ENCODE results near the gene ZNRD2.
"Not testable (repeated sequence)": the region's sequence is repeated elsewhere in the genome, so short reads cannot be mapped to it uniquely, and the experiment has no call there.

The ZNRD2 gene, protein sequence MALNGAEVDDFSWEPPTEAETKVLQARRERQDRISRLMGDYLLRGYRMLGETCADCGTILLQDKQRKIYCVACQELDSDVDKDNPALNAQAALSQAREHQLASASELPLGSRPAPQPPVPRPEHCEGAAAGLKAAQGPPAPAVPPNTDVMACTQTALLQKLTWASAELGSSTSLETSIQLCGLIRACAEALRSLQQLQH

DNA sequence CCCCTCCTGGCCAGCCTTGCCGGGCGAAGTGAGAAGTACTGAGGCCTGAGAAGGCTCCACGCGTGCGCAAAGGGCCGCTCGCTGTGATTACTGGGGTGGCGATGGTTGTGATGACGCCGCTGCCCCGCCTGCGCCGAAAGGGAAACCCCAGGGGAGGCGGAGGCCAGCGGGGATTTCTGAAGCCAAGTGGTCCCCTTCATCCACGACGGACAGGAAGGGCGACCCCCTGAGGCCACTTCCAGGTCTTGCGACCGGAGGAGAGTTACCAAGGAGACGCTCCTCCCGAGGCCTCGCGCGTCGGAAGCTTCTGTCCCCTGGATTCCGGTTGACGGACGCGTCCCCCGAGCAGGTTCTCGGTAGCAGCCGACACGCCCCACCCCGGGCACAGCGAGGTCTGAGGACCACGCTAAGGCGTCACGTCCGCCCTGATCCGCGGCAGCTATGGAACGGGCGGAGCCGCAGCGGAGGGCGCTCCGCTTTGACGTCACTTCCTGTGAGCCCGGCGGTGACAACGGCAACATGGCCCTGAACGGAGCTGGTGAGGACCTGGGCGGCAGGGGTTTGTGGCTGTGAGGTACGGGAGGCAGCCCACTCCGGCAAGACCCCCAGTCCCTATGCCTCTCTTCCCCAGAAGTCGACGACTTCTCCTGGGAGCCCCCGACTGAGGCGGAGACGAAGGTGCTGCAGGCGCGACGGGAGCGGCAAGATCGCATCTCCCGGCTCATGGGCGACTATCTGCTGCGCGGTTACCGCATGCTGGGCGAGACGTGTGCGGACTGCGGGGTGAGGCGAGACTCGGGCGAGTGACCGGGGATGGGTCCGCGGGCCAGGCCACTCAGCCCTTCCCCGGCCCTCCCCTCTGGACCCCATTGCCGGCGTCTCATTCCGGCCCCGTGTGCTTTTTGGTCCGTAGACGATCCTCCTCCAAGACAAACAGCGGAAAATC lies at the start of gene ZNRD2:
Gene ZNRD2, plus strand, starts transcription at position 505 of the 946 bp plus-strand sequence. Its CDS starts 15 bp downstream, at position 520.
- peak within 1 kb of the TSS; percentile 98 for H3K4me3 ChIP-seq (ENCODE audit: low read length)
- H2AFZ ChIP-seq (ENCODE audit: low read length): peak within 1 kb of the TSS; percentile 68
- no peaks in the 10 kb centered on the region for H3K9me2 ChIP-seq (replicated peaks; ENCODE audit: insufficient read depth, low read length)
- H3K27ac ChIP-seq (ENCODE audit: low read length): peak within 1 kb of the TSS; percentile 92
- peak; percentile 99 for DNase-seq
- peak within 1 kb of the TSS; percentile 93 for H3K4me2 ChIP-seq (ENCODE audit: low read depth, low read length)
- H3F3A ChIP-seq (ENCODE audit: insufficient read depth, low read length): peaks cover 49% of the 10 kb centered on the region
- H4K20me1 ChIP-seq (ENCODE audit: insufficient read depth, low read length): no peaks in the 10 kb centered on the region
- peaks cover 57% of the 10 kb centered on the region for H3K79me2 ChIP-seq (ENCODE audit: low read length)
- peak within 1 kb of the TSS; percentile 86 for H3K9ac ChIP-seq (ENCODE audit: low read length)
- no peaks in the 10 kb centered on the region for H3K36me3 ChIP-seq (replicated peaks; ENCODE audit: insufficient read depth, low read length)
- H3K4me1 ChIP-seq (ENCODE audit: low read length): peaks cover 25% of the 10 kb centered on the region
- H3K9me3 ChIP-seq (replicated peaks; ENCODE audit: insufficient read depth, low read length): no peaks in the 10 kb centered on the region
- TF ChIP-seq EZH2 (optimal IDR thresholded peaks at IDR 0.05; ENCODE audit: low read depth, low read length) (no peak), EZH2phosphoT487 (IDR thresholded peaks at IDR 0.05; ENCODE audit: low read length) (no peak)
- TF ChIP-seq, protein P1, sequence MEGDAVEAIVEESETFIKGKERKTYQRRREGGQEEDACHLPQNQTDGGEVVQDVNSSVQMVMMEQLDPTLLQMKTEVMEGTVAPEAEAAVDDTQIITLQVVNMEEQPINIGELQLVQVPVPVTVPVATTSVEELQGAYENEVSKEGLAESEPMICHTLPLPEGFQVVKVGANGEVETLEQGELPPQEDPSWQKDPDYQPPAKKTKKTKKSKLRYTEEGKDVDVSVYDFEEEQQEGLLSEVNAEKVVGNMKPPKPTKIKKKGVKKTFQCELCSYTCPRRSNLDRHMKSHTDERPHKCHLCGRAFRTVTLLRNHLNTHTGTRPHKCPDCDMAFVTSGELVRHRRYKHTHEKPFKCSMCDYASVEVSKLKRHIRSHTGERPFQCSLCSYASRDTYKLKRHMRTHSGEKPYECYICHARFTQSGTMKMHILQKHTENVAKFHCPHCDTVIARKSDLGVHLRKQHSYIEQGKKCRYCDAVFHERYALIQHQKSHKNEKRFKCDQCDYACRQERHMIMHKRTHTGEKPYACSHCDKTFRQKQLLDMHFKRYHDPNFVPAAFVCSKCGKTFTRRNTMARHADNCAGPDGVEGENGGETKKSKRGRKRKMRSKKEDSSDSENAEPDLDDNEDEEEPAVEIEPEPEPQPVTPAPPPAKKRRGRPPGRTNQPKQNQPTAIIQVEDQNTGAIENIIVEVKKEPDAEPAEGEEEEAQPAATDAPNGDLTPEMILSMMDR (IDR thresholded peaks at IDR 0.05; ENCODE audit: low read length): peak; percentile 39
- no peaks in the 10 kb centered on the region for H3K27me3 ChIP-seq (replicated peaks; ENCODE audit: insufficient read depth, low read length)

DNA sequence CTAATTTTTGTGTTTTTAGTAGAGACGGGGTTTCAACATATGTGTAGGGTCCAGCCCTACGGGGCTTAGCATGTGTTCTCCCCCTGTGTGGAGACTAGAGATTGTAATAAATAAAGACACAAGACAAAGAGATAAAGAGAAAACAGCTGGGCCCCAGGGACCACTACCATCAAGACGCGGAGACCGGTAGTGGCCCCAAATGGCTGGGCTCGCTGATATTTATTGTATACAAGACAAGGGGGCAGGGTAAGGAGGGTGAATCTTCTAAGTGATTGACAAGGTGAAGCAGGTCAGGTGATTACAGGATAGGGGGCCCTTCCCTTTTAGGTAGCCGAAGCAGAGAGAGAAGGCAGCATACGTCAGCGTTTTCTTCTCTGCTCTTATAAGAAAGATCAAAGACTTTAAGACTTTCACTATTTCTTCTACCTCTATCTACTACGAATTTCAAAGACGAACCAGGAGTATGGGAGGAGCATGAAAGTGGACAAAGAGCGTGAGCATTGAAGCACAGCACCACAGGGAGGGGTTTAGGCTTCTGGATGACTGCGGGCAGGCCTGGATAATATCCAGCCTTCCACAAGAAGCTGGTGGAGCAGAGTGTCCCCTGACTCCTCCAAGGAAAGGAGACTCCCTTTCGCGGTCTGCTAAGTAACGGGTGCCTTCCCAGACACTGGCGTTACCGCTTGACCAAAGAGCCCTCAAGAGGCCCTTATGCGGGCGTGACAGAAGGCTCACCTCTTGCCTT lies 48.3 kb upstream of the ZNRD2 start:
- not testable (repeated sequence) for H3K4me3 ChIP-seq (ENCODE audit: low read length); H3K4me2 ChIP-seq (ENCODE audit: low read depth, low read length); H3K9me2 ChIP-seq (replicated peaks; ENCODE audit: insufficient read depth, low read length); H3K36me3 ChIP-seq (replicated peaks; ENCODE audit: insufficient read depth, low read length); H3K27ac ChIP-seq (ENCODE audit: low read length); H2AFZ ChIP-seq (ENCODE audit: low read length); H3F3A ChIP-seq (ENCODE audit: insufficient read depth, low read length); DNase-seq; H3K27me3 ChIP-seq (replicated peaks; ENCODE audit: insufficient read depth, low read length); H3K4me1 ChIP-seq (ENCODE audit: low read length); H3K9ac ChIP-seq (ENCODE audit: low read length); H4K20me1 ChIP-seq (ENCODE audit: insufficient read depth, low read length); H3K9me3 ChIP-seq (replicated peaks; ENCODE audit: insufficient read depth, low read length)
- peaks cover 20% of the 10 kb centered on the region for H3K79me2 ChIP-seq (ENCODE audit: low read length)

DNA sequence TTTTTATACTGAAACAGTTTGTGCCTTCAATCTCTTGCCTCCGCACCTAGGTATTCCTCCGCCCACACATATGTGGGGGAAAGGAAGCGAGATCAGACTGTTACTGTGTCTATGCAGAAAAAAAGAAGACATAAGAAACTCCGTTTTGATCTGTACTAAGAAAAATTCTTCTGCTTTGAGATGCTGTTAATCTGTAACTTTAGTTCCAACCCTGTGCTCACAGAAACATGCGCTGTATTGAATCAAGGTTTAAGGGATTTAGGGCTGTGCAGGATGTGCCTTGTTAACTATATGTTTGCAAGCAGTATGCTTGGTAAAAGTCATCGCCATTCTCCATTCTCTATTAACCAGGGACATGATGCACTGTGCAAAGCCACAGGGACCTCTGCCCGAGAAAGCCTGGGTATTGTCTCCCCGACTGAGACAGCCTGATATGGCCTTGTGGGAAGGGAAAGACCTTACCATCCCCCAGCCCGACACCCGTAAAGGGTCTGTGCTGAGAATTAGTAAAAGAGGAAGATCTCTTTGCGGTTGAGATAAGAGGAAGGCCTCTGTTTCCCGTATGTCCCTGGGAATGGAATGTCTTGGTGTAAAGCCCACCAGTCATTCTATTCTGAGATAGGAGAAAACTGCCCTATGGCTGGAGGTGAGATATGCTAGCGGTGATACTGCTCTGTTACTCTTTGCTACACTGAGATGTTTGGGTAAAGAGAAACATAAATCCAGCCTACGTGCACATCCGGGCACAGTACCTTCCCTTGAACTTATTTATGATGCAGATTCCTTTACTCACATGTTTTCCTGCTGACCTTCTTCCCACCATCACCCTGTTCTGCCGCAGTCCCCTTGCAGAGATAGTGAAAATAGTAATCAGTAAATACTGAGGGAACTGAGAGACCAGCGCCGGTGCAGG lies 47.3 kb upstream of the ZNRD2 start:
- H3F3A ChIP-seq (ENCODE audit: insufficient read depth, low read length); H2AFZ ChIP-seq (ENCODE audit: low read length); H3K4me1 ChIP-seq (ENCODE audit: low read length); H3K36me3 ChIP-seq (replicated peaks; ENCODE audit: insufficient read depth, low read length); H3K4me3 ChIP-seq (ENCODE audit: low read length); H3K27ac ChIP-seq (ENCODE audit: low read length); H4K20me1 ChIP-seq (ENCODE audit: insufficient read depth, low read length); DNase-seq; H3K9ac ChIP-seq (ENCODE audit: low read length); H3K4me2 ChIP-seq (ENCODE audit: low read depth, low read length); H3K9me2 ChIP-seq (replicated peaks; ENCODE audit: insufficient read depth, low read length); H3K27me3 ChIP-seq (replicated peaks; ENCODE audit: insufficient read depth, low read length); H3K9me3 ChIP-seq (replicated peaks; ENCODE audit: insufficient read depth, low read length): not testable (repeated sequence)
- peaks cover 27% of the 10 kb centered on the region for H3K79me2 ChIP-seq (ENCODE audit: low read length)

DNA sequence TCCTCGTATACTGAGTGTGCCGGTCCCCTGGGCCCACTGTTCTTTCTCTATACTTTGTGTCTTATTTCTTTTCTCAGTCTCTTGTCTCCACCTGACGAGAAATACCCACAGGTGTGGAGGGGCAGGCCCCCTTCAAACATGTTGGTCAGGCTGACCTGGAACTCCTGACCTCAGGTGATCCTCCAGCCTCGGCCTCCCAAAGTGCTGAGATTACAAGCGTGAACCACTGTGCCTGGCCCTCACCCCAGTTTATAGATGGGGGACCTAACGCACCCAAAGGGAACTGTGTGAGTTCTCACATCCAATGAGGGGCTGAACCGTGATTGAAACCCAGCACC lies 46.7 kb upstream of the ZNRD2 start:
- DNase-seq; H3K9me3 ChIP-seq (replicated peaks; ENCODE audit: insufficient read depth, low read length); H3F3A ChIP-seq (ENCODE audit: insufficient read depth, low read length); H2AFZ ChIP-seq (ENCODE audit: low read length); H3K4me1 ChIP-seq (ENCODE audit: low read length); H3K4me3 ChIP-seq (ENCODE audit: low read length); H4K20me1 ChIP-seq (ENCODE audit: insufficient read depth, low read length); H3K27me3 ChIP-seq (replicated peaks; ENCODE audit: insufficient read depth, low read length); H3K9ac ChIP-seq (ENCODE audit: low read length); H3K4me2 ChIP-seq (ENCODE audit: low read depth, low read length); H3K27ac ChIP-seq (ENCODE audit: low read length); H3K36me3 ChIP-seq (replicated peaks; ENCODE audit: insufficient read depth, low read length); H3K9me2 ChIP-seq (replicated peaks; ENCODE audit: insufficient read depth, low read length): not testable (repeated sequence)
- H3K79me2 ChIP-seq (ENCODE audit: low read length): peaks cover 28% of the 10 kb centered on the region
